ENCODE measurements around the gene PHACTR4. TPM values are rescaled to one million over a fixed set of nuclear protein-coding genes. Genes with fewer than 3 reads are reported as not detected.
A peak's percentile ranks its signal among the peaks of the same experiment; 100 is the strongest.

The PHACTR4 gene
- polyA plus RNA-seq, 1 donor (not counting 4 experiments of a cell fraction or from before 2014, with no cell fraction given): 12.2 TPM

DNA sequence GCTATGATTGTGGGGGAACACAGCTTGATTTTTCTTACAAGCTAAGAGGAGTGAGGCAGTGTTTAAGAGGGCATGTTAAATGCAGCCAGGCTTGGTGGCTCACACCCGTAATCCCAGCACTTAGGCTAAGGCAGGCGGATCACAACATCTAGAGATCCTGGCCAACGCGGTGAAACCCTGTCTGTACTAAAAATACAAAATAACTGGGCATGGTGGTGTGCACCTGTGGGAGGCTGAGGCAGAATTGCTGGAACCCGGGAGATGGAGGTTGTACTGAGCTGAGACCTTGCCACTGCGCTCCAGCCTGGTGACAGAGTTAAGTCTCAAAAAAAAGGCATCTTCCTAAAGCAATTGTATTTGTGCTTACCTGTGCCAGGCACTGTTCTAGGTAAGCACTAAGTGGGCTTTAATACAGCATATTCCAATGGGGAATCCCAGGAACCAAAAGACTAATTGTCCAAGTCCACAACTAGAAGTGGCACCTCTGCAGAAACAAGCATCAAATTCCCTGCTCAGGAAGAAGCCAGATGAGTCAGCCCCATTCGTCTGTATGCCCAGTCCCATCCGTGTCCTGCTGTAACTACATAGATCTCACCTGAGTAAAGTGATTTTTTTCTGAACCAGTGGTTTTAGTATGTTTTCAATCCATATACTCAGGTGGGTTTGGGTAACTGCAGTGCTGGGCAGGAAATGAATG, 140.9 kb downstream of the PHACTR4 start:
- H3K36me3 ChIP-seq (ENCODE audit: control insufficient read depth in 2 of 2, extremely low read depth in 1 of 2, insufficient read depth in 2 of 2, low read length in 2 of 2): peaks cover 32 to 50% of the 10 kb centered on the region in 2 experiments
- peak overlapping the region; percentile 98 for H3K9ac ChIP-seq (ENCODE audit: control insufficient read depth, extremely low read depth, insufficient read depth, low read length)
- no peak overlapping the region for H3K4me2 ChIP-seq (ENCODE audit: control insufficient read depth, extremely low read depth, insufficient read depth, low read depth, low read length)
- H3K9me3 ChIP-seq (ENCODE audit: control insufficient read depth, low read depth, low read length): no peaks in the 10 kb centered on the region
- H3K27ac ChIP-seq (ENCODE audit: control insufficient read depth, insufficient read depth, low read length): peak overlapping the region; percentile 86
- H3K79me2 ChIP-seq (ENCODE audit: control insufficient read depth, insufficient read depth, low read length): peaks cover 25% of the 10 kb centered on the region
- peaks cover 27% of the 10 kb centered on the region for H4K20me1 ChIP-seq (ENCODE audit: control insufficient read depth, extremely low read depth, insufficient read depth, low read length)
- DNase-seq (ENCODE audit: low read depth, low spot score) (no peak), FAIRE-seq (no peak)
- H3K27me3 ChIP-seq (ENCODE audit: control insufficient read depth, extremely low read depth, insufficient read depth, low read length): no peaks in the 10 kb centered on the region
- dilution Hi-C loops (cut with MboI; ENCODE audit: extremely low pct_ligation_motif_present, low sequenced_read_pairs): no loop called here
- peak overlapping the region in 1 of 3 experiments; percentile 0 for H3K4me3 ChIP-seq (ENCODE audit: control insufficient read depth in 2 of 3, extremely low read depth in 1 of 3, insufficient read depth in 2 of 3, low read depth in 1 of 3, low read length in 3 of 3)
- no peaks in the 10 kb centered on the region for H3K9me1 ChIP-seq (ENCODE audit: control insufficient read depth, extremely low read depth, insufficient read depth, low read length)
- H2AFZ ChIP-seq (ENCODE audit: control insufficient read depth, low read length): no peak overlapping the region
- H3K4me1 ChIP-seq (ENCODE audit: control insufficient read depth, extremely low read depth, insufficient read depth, low read length): peaks cover 19% of the 10 kb centered on the region
- TF ChIP-seq EZH2 (IDR thresholded peaks at IDR 0.05; ENCODE audit: low read length): no peak
- TF ChIP-seq, protein P1, sequence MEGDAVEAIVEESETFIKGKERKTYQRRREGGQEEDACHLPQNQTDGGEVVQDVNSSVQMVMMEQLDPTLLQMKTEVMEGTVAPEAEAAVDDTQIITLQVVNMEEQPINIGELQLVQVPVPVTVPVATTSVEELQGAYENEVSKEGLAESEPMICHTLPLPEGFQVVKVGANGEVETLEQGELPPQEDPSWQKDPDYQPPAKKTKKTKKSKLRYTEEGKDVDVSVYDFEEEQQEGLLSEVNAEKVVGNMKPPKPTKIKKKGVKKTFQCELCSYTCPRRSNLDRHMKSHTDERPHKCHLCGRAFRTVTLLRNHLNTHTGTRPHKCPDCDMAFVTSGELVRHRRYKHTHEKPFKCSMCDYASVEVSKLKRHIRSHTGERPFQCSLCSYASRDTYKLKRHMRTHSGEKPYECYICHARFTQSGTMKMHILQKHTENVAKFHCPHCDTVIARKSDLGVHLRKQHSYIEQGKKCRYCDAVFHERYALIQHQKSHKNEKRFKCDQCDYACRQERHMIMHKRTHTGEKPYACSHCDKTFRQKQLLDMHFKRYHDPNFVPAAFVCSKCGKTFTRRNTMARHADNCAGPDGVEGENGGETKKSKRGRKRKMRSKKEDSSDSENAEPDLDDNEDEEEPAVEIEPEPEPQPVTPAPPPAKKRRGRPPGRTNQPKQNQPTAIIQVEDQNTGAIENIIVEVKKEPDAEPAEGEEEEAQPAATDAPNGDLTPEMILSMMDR (optimal IDR thresholded peaks at IDR 0.05 in 1 of 3, IDR thresholded peaks at IDR 0.05 in 1 of 3, conservative IDR thresholded peaks at IDR 0.05 in 1 of 3; ENCODE audit: extremely low read depth in 1 of 3, insufficient read depth in 2 of 3, low read length in 3 of 3): no peak

DNA sequence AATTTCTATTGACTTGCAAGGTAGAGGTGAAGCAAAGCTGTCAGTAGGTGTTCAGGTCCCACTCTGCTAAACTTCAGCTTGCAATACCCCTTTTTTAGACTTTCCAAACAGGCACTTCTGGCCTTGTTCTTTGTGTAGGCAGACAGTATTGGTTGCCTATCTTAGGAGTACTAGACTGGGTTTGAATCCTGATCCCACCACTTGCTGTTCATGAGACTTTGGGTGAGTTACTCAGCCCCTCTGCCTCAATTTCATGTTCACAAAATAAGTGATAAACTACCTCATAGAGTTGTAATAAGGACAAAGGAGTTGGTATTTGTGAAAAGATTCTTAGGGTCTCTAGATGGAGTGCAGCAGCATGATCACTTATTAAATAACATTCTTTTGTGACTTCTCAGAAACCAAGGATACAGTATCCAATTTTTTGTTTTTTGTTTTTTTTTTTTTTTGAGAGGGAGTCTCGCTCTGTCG, 141.5 kb downstream of the PHACTR4 start:
- no peak for TF ChIP-seq EZH2 (IDR thresholded peaks at IDR 0.05; ENCODE audit: low read length)
- H3K27ac ChIP-seq (ENCODE audit: control insufficient read depth, insufficient read depth, low read length): peak overlapping the region; percentile 86
- dilution Hi-C loops (cut with MboI; ENCODE audit: extremely low pct_ligation_motif_present, low sequenced_read_pairs): no loop called here
- H3K36me3 ChIP-seq (ENCODE audit: control insufficient read depth in 2 of 2, extremely low read depth in 1 of 2, insufficient read depth in 2 of 2, low read length in 2 of 2): peaks cover 32 to 50% of the 10 kb centered on the region in 2 experiments
- H3K9ac ChIP-seq (ENCODE audit: control insufficient read depth, extremely low read depth, insufficient read depth, low read length): peak overlapping the region; percentile 4
- H3K4me1 ChIP-seq (ENCODE audit: control insufficient read depth, extremely low read depth, insufficient read depth, low read length): peaks cover 19% of the 10 kb centered on the region
- H3K4me2 ChIP-seq (ENCODE audit: control insufficient read depth, extremely low read depth, insufficient read depth, low read depth, low read length): no peak overlapping the region
- FAIRE-seq (no peak), DNase-seq (ENCODE audit: low read depth, low spot score) (no peak)
- H4K20me1 ChIP-seq (ENCODE audit: control insufficient read depth, extremely low read depth, insufficient read depth, low read length): peaks cover 27% of the 10 kb centered on the region
- no peaks in the 10 kb centered on the region for H3K9me3 ChIP-seq (ENCODE audit: control insufficient read depth, low read depth, low read length)
- no peaks in the 10 kb centered on the region for H3K9me1 ChIP-seq (ENCODE audit: control insufficient read depth, extremely low read depth, insufficient read depth, low read length)
- no peaks in the 10 kb centered on the region for H3K27me3 ChIP-seq (ENCODE audit: control insufficient read depth, extremely low read depth, insufficient read depth, low read length)
- no peak overlapping the region for H3K4me3 ChIP-seq (ENCODE audit: control insufficient read depth in 2 of 3, extremely low read depth in 1 of 3, insufficient read depth in 2 of 3, low read depth in 1 of 3, low read length in 3 of 3)
- no peak overlapping the region for H2AFZ ChIP-seq (ENCODE audit: control insufficient read depth, low read length)
- H3K79me2 ChIP-seq (ENCODE audit: control insufficient read depth, insufficient read depth, low read length): peaks cover 24% of the 10 kb centered on the region

Measured in keratinocyte (primary cell).